Renal pelvis (tissue), 12 donors: ENCODE data around the gene PDE6G. TPM values are rescaled to one million over a fixed set of nuclear protein-coding genes. Genes with fewer than 3 reads are reported as not detected.
A peak's percentile ranks its signal among the peaks of the same experiment; 100 is the strongest.

ENCODE experiments used
- DNase-seq: peaks from one replicate; pipeline ENCODE4 v3.0.0-alpha.2; 2013
- long read RNA-seq, 16 experiments: transcript quantifications; one replicate each; lab custom pipeline, GENCODE V29; 2026
- polyA plus RNA-seq, 3 donors: library from polyadenylated mRNA; unstranded; fragments of 120-200 nt; gene quantifications; one replicate each; pipeline ENCODE4 v1.2.1, GENCODE V29; 2013; ENCODE audit not compliant: insufficient read length in 3 of 3

Gene PDE6G
- polyA plus RNA-seq: 10 to 100 TPM; 11.2 to 13.4 (median 11.8) TPM
- long read RNA-seq, donor 1, partial matches to known transcripts: 0 of 4 reads
- long read RNA-seq, donor 1, other reads (novel, unspliced or antisense): 0 of 4 reads
- long read RNA-seq, donor 2, transcript PDE6G-202 (4 exons, 458 nt): major isoform, 11 of 11 reads
- long read RNA-seq, donor 2, partial matches to known transcripts: 0 of 11 reads
- long read RNA-seq, donor 2, other reads (novel, unspliced or antisense): 0 of 11 reads
- long read RNA-seq, donor 3, partial matches to known transcripts: 0 of 4 reads
- long read RNA-seq, donor 3, other reads (novel, unspliced or antisense): 0 of 4 reads
- long read RNA-seq, donor 4, transcript PDE6G-202 (4 exons, 458 nt): major isoform, 6 of 19 reads
- long read RNA-seq, donor 4, partial matches to known transcripts: 13 of 19 reads
- long read RNA-seq, donor 4, other reads (novel, unspliced or antisense): 0 of 19 reads
- long read RNA-seq, donor 5, partial matches to known transcripts: 0 of 2 reads
- long read RNA-seq, donor 5, other reads (novel, unspliced or antisense): 0 of 2 reads
- long read RNA-seq, donor 6, partial matches to known transcripts: 0 of 3 reads
- long read RNA-seq, donor 6, other reads (novel, unspliced or antisense): 0 of 3 reads
- long read RNA-seq, donor 7, partial matches to known transcripts: 54 of 68 reads
- long read RNA-seq, donor 7, other reads (novel, unspliced or antisense): 11 of 68 reads
- long read RNA-seq, donor 8: 0 reads
- long read RNA-seq, donor 9, partial matches to known transcripts: 194 of 198 reads
- long read RNA-seq, donor 9, other reads (novel, unspliced or antisense): 0 of 198 reads
- long read RNA-seq, donor 10, transcript PDE6G-202 (4 exons, 458 nt): major isoform, 5 of 5 reads
- long read RNA-seq, donor 10, partial matches to known transcripts: 0 of 5 reads
- long read RNA-seq, donor 10, other reads (novel, unspliced or antisense): 0 of 5 reads
- long read RNA-seq, donor 11, transcript PDE6G-202 (4 exons, 458 nt): major isoform, 5 of 5 reads
- long read RNA-seq, donor 11, partial matches to known transcripts: 0 of 5 reads
- long read RNA-seq, donor 11, other reads (novel, unspliced or antisense): 0 of 5 reads
- long read RNA-seq, donor 12, transcript PDE6G-202 (4 exons, 458 nt): major isoform, 5 of 5 reads
- long read RNA-seq, donor 12, partial matches to known transcripts: 0 of 5 reads
- long read RNA-seq, donor 12, other reads (novel, unspliced or antisense): 0 of 5 reads
- long read RNA-seq, donor 13, partial matches to known transcripts: 10 of 13 reads
- long read RNA-seq, donor 13, other reads (novel, unspliced or antisense): 0 of 13 reads
- long read RNA-seq, donor 14: 0 reads
- long read RNA-seq, donor 15: 0 reads
- long read RNA-seq, donor 16, transcript PDE6G-202 (4 exons, 458 nt): major isoform, 8 of 24 reads
- long read RNA-seq, donor 16, partial matches to known transcripts: 16 of 24 reads
- long read RNA-seq, donor 16, other reads (novel, unspliced or antisense): 0 of 24 reads

GRCh38 chr17:81656118-81656743 lies at the start of gene PDE6G:
Gene PDE6G (minus strand): TSS chr17:81656542. CDS start chr17:81653305, 3,237 bp downstream.
- no peak for DNase-seq

GRCh38 chr17:81705518-81706231 lies 49.3 kb upstream of the PDE6G start:
- DNase-seq: no peak

GRCh38 chr17:81703747-81704654 lies 47.7 kb upstream of the PDE6G start:
- no peak for DNase-seq

GRCh38 chr17:81702934-81703746 lies 46.8 kb upstream of the PDE6G start, which contains the start of gene MRPL12:
Gene MRPL12 (plus strand): TSS chr17:81703367. CDS start chr17:81703502, 135 bp downstream.
- DNase-seq: peak; percentile 94

GRCh38 chr17:81701288-81702071 lies 45.1 kb upstream of the PDE6G start:
- DNase-seq: no peak

GRCh38 chr17:81700353-81701287 lies 44.3 kb upstream of the PDE6G start:
- DNase-seq: no peak

- DNase-seq: no peak
These were observed 41.1 kb upstream of the PDE6G start for GRCh38 chr17:81697261-81698044.

- DNase-seq: no peak
These were observed 40.0 kb upstream of the PDE6G start for GRCh38 chr17:81696218-81696941.

- DNase-seq: no peak
These were observed 39.5 kb upstream of the PDE6G start for GRCh38 chr17:81695801-81696200.

- DNase-seq: no peak
These were observed 38.9 kb upstream of the PDE6G start for GRCh38 chr17:81695211-81695610.

- no peak for DNase-seq
These were observed 38.5 kb upstream of the PDE6G start for GRCh38 chr17:81694810-81695209.

GRCh38 chr17:81693509-81694210 lies 37.3 kb upstream of the PDE6G start:
- no peak for DNase-seq

- no peak for DNase-seq
These were observed 35.3 kb upstream of the PDE6G start for GRCh38 chr17:81691608-81692007.

- no peak for DNase-seq
These were observed 34.9 kb upstream of the PDE6G start for GRCh38 chr17:81691196-81691595.
